ENCODE data around the gene ZSWIM7. TPM values are rescaled to one million over a fixed set of nuclear protein-coding genes. Genes with fewer than 3 reads are reported as not detected.

Gene ZSWIM7
- total RNA-seq, 1 experiment from 2014 or later, result 37.8 TPM

GRCh38 chr17:15973016-15973415 is 26.5 kb downstream of the ZSWIM7 start:
- no peaks in the 10 kb centered on the region for H3K9me3 ChIP-seq (ENCODE audit: control insufficient read depth, low read depth, low read length)
- H2BK5ac ChIP-seq (ENCODE audit: insufficient read length, low read length), result no peak overlapping the region
- no peak overlapping the region for H2BK15ac ChIP-seq (ENCODE audit: low read depth, low read length)
- H2BK120ac ChIP-seq (ENCODE audit: low read depth, low read length, poor library complexity, severe bottlenecking), result no peak overlapping the region
- H3K27ac ChIP-seq (ENCODE audit: insufficient read length, low read depth, low read length), result no peak overlapping the region
- H4K8ac ChIP-seq (replicated peaks; ENCODE audit: insufficient read length, low read depth, low read length), result no peak overlapping the region
- no peaks in the 10 kb centered on the region for H3K23me2 ChIP-seq (ENCODE audit: insufficient read length, low read depth, low read length, poor library complexity, severe bottlenecking)
- H2BK12ac ChIP-seq (ENCODE audit: insufficient read length, low read depth, low read length), result no peak overlapping the region
- Mint-ChIP-seq H3K4me1 (peaks cover 29 to 33% of the 10 kb centered on the region in 2 experiments), H3K9me3 (no peaks in the 10 kb centered on the region), H3K4me3 (no peak overlapping the region), H3K36me3 (ENCODE audit: insufficient read depth in 1 of 3, low read depth in 3 of 3) (peaks cover 7 to 24% (median 22%) of the 10 kb centered on the region in 3 experiments), H3K27ac (no peak overlapping the region), H3K27me3 (ENCODE audit: low read depth) (no peaks in the 10 kb centered on the region; the same call in 1 of the 2 replicates)
- no peak overlapping the region for H3K4ac ChIP-seq (ENCODE audit: low read depth, low read length)
- H2AFZ ChIP-seq (ENCODE audit: low read length), result no peak overlapping the region
- no peak overlapping the region for H3T11ph ChIP-seq (ENCODE audit: low read length)
- H3K79me1 ChIP-seq (ENCODE audit: insufficient read depth, low read depth, low read length, poor library complexity, severe bottlenecking), result no peaks in the 10 kb centered on the region
- H4K91ac ChIP-seq (ENCODE audit: insufficient read length, low read depth, low read length), result no peak overlapping the region
- H3K23ac ChIP-seq (ENCODE audit: insufficient read length, low read depth, low read length), result no peak overlapping the region
- no peak overlapping the region for H3K4me2 ChIP-seq (ENCODE audit: insufficient read depth, insufficient read length, low read length)
- H4K5ac ChIP-seq (ENCODE audit: insufficient read length, low read depth, low read length), result no peak overlapping the region
- no peak overlapping the region for H3K9ac ChIP-seq (ENCODE audit: extremely low read depth, insufficient read length, low read length)
- H3K14ac ChIP-seq (ENCODE audit: insufficient read depth, low read length), result no peak overlapping the region
- H3K56ac ChIP-seq (ENCODE audit: insufficient read length, low read depth, low read length), result no peak overlapping the region
- H3K79me2 ChIP-seq (ENCODE audit: insufficient read depth, low read length), result no peaks in the 10 kb centered on the region
- no peaks in the 10 kb centered on the region; the same call in 1 of the 2 replicates for H3K4me1 ChIP-seq (ENCODE audit: insufficient read depth, low read length)
- H2AK5ac ChIP-seq (ENCODE audit: insufficient read length, low read length), result no peak overlapping the region
- no peak overlapping the region for H2BK20ac ChIP-seq (ENCODE audit: low read depth, low read length, poor library complexity, severe bottlenecking)
- no peak overlapping the region for H3K18ac ChIP-seq (ENCODE audit: insufficient read length, low read depth, low read length)
- H4K20me1 ChIP-seq (ENCODE audit: control insufficient read depth, insufficient read depth, insufficient read length), result no peaks in the 10 kb centered on the region
- DNase-seq, result no peak
- no peak for TF ChIP-seq CTCF (conservative IDR thresholded peaks at IDR 0.05)
- no peaks in the 10 kb centered on the region for H3K27me3 ChIP-seq (ENCODE audit: insufficient read depth, low read length)
